OCI-LY1 (cell line): ENCODE results near the gene SSR2.

Experiments used
- CTCF ChIP-seq: fragments of 200-600 bp; sonication (generic), shearing (Covaris generic); IDR thresholded peaks from 2 replicates; pipeline ENCODE4 v1.5.1; 2017; ENCODE audit warnings: mild to moderate bottlenecking, antibody characterized with exemption, low read length, moderate library complexity, mixed read lengths
- EZH2 ChIP-seq: fragments of 200-600 bp; sonication (generic), shearing (Covaris generic); IDR thresholded peaks from 2 replicates; pipeline ENCODE4 v1.8.0; 2017; ENCODE audit warnings: borderline replicate concordance, mixed run types, mild to moderate bottlenecking, antibody characterized with exemption, low read length, moderate library complexity, mixed read lengths

GRCh38 chr1:155976913-155977689 is 43.6 kb downstream of the SSR2 start:
- TF ChIP-seq CTCF (no peak), EZH2 (no peak)
